ENCODE data around the gene GOLGA8R. TPM values are rescaled to one million over a fixed set of nuclear protein-coding genes. Genes with fewer than 3 reads are reported as not detected.
"Not testable (repeated sequence)": the region's sequence is repeated elsewhere in the genome, so short reads cannot be mapped to it uniquely, and the experiment has no call there.

Gene GOLGA8R
- total and polyA plus RNA-seq, 12 donors = 0.48 to 5.3 (median 3.8) TPM

GRCh38 chr15:30361404-30361803 lies 52.7 kb downstream of the GOLGA8R start:
- 90 to 100% methylated on average over 2 of the region's 5 CpGs for WGBS, 2 donors
- H3K27ac ChIP-seq; H3K27me3 ChIP-seq; H3K4me3 ChIP-seq; DNase-seq; intact Hi-C loops (cut with DNase I); H3K4me1 ChIP-seq; ATAC-seq; H3K9me3 ChIP-seq; H3K36me3 ChIP-seq: not testable (repeated sequence)

DNA sequence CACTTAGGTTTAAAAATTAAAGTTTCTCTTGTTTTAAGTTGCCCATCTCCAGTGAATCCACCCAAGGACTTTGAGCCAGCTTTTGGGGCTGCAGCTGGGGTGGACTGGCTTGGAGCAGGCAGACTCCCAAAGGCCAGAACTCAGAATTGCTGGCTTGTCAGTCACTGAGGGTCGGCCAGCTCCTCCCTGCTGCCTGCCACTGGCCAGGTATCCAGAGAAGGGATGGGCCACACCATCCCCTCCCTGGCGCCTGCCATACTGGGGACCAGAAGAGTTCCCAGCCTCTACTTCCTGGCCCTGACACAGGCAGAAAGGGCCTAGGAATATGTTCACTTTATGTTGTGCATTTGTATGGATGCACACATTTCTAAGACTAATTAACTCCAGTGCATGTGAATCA lies 53.1 kb downstream of the GOLGA8R start:
- H3K27me3 ChIP-seq; ATAC-seq; DNase-seq; H3K4me1 ChIP-seq; H3K27ac ChIP-seq; H3K36me3 ChIP-seq; H3K9me3 ChIP-seq; H3K4me3 ChIP-seq; intact Hi-C loops (cut with DNase I): not testable (repeated sequence)
- no CpG with 5 or more reads among the region's 2 CpGs for WGBS, 2 donors

DNA sequence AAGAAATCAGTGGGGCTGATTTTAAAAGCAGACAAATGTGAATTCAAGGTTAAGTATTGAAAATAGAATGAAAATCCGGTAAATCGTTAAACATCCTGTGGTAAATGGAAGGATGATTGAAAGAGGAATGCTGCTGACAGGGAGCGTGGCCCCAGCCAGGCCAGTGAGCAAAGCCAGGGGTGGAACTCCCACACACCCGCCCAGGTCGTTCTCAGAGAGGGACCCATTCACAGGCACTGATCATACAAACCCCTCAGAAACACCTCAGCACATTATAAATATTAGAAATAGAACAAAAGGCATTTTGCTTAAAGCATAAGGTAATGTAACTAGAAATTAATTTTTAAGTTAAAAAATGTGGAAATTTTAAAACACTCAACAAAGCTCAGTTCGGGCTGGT lies 59.0 kb downstream of the GOLGA8R start:
- intact Hi-C loops (cut with DNase I); ATAC-seq: not testable (repeated sequence)
- WGBS, 2 donors = 52 to 63% methylated on average over 3 of the region's 6 CpGs

More for the DNA sequence above, 59.0 kb downstream of the GOLGA8R start:
- not testable (repeated sequence) for H3K9me3 ChIP-seq, H3K27ac ChIP-seq, H3K4me3 ChIP-seq, H3K27me3 ChIP-seq, H3K36me3 ChIP-seq, H3K4me1 ChIP-seq, DNase-seq

Other genes with a start within 250 kb of the GOLGA8R start
- gene CHRFAM7A, start 20.7 kb downstream of the GOLGA8R start, total RNA-seq = 1 to 10 TPM in 6 of 10 donors, under 1 TPM in 4; 0.06 to 5.0 (median 2.1) TPM
- gene CHRFAM7A, start 20.7 kb downstream of the GOLGA8R start, polyA plus RNA-seq = 1 to 10 TPM in 1 of 2 donors, under 1 TPM in 1; 0.68 to 2.6 TPM
- gene GOLGA8Q, start 137.8 kb upstream of the GOLGA8R start, total RNA-seq = 1 to 10 TPM in 5 of 10 donors, under 1 TPM in 2, not detected in 3; 0.49 to 5.4 (median 2.1) TPM
- gene GOLGA8Q, start 137.8 kb upstream of the GOLGA8R start, polyA plus RNA-seq = 1 to 10 TPM in 1 of 2 donors, under 1 TPM in 1; 0.33 to 2.0 TPM
- gene GOLGA8H, start 189.8 kb upstream of the GOLGA8R start, total RNA-seq = 1 to 10 TPM in 3 of 10 donors, under 1 TPM in 5, not detected in 2; 0.14 to 1.8 (median 0.60) TPM
- 1 to 10 TPM in 1 of 2 donors, under 1 TPM in 1; 0.32 to 1.1 TPM for gene GOLGA8H, start 189.8 kb upstream of the GOLGA8R start, polyA plus RNA-seq

All from heart right ventricle (tissue), 16 donors.